OCI-LY7 (cell line): ENCODE data around the gene DNASE1L1. TPM values are rescaled to one million over a fixed set of nuclear protein-coding genes. Genes with fewer than 3 reads are reported as not detected.

Experiments
- BruUV-seq: library from RNA; stranded (reverse); fragments of 400-500 nt; replicated peaks from 2 replicates; lab custom pipeline; 2021; lab: Mats Ljungman, UMichigan
- CTCF ChIA-PET: fragments of 300-600 bp; sonication (Branson Sonifier 250); formaldehyde crosslinking; loops from one replicate; lab custom pipeline; 2022; ENCODE audit warnings: antibody characterized with exemption; ENCODE audit not compliant: unreplicated experiment; lab: Charles Lee
- POLR2A ChIA-PET: fragments of 300-600 bp; sonication (Branson Sonifier 250); formaldehyde crosslinking; loops from one replicate; lab custom pipeline; 2022; ENCODE audit warnings: antibody characterized with exemption; lab: Charles Lee
- DNase-seq: peaks from one replicate; pipeline ENCODE4 v3.0.0-alpha.2; 2015; ENCODE audit warnings: low spot score
- H2AFZ ChIP-seq: fragments of 200-600 bp; sonication (generic), shearing (Covaris generic); 2 replicates; pipeline ENCODE4 v1.6.1; 2014; ENCODE audit warnings: mild to moderate bottlenecking, antibody characterized with exemption, low read length, moderate library complexity
- H3K27ac ChIP-seq: fragments of 200-600 bp; sonication (generic); 2 replicates; pipeline ENCODE4 v1.5.1; 2014; ENCODE audit warnings: mixed run types, low read depth, mild to moderate bottlenecking, moderate library complexity, low read length, inconsistent platforms; ENCODE audit not compliant: poor library complexity, severe bottlenecking
- H3K36me3 ChIP-seq: fragments of 200-600 bp; sonication (generic); 2 replicates; pipeline ENCODE4 v1.6.1; 2014; ENCODE audit warnings: mild to moderate bottlenecking, antibody characterized with exemption, low read length, moderate library complexity, mixed read lengths; ENCODE audit not compliant: insufficient read depth
- H3K4me1 ChIP-seq: fragments of 200-600 bp; sonication (generic); 2 replicates; pipeline ENCODE4 v1.5.1; 2014; ENCODE audit warnings: mild to moderate bottlenecking, low read length; ENCODE audit not compliant: insufficient read depth, poor library complexity, severe bottlenecking
- H3K4me2 ChIP-seq: fragments of 200-600 bp; sonication (generic); 2 replicates; pipeline ENCODE4 v1.6.1; 2014; ENCODE audit warnings: mild to moderate bottlenecking, low read length
- H3K4me3 ChIP-seq: fragments of 200-600 bp; sonication (generic); 2 replicates; pipeline ENCODE4 v1.5.1; 2014; ENCODE audit warnings: mild to moderate bottlenecking, low read depth, low read length; ENCODE audit not compliant: poor library complexity, severe bottlenecking
- H3K79me2 ChIP-seq: fragments of 200-600 bp; sonication (generic); 2 replicates; pipeline ENCODE4 v1.6.1; 2016; ENCODE audit warnings: low read depth, mild to moderate bottlenecking, low read length, moderate library complexity, mixed read lengths; ENCODE audit not compliant: insufficient read depth
- H3K9me2 ChIP-seq: fragments of 200-600 bp; sonication (generic); 2 replicates; pipeline ENCODE4 v1.6.1; 2016; ENCODE audit warnings: mild to moderate bottlenecking, low read length, mixed read lengths; ENCODE audit not compliant: insufficient read depth
- H3K9me3 ChIP-seq: fragments of 200-600 bp; sonication (generic); 2 replicates; pipeline ENCODE4 v1.6.1; 2014; ENCODE audit warnings: mild to moderate bottlenecking, mixed run types, low read length, mixed read lengths
- H4K20me1 ChIP-seq: fragments of 200-600 bp; sonication (generic); 2 replicates; pipeline ENCODE4 v1.6.1; 2014; ENCODE audit warnings: mild to moderate bottlenecking, antibody characterized with exemption, low read length, moderate library complexity, mixed read lengths; ENCODE audit not compliant: insufficient read depth
- CTCF ChIP-seq: fragments of 200-600 bp; sonication (generic); conservative IDR thresholded peaks from 2 replicates; pipeline ENCODE4 v1.5.1; 2014; ENCODE audit warnings: mild to moderate bottlenecking, antibody characterized with exemption, low read length, moderate library complexity, mixed read lengths
- EZH2phosphoT487 ChIP-seq: fragments of 200-600 bp; sonication (generic); IDR thresholded peaks from 2 replicates; pipeline ENCODE4 v1.6.1; 2018; ENCODE audit warnings: low read depth, borderline replicate concordance, mild to moderate bottlenecking, mixed run types, antibody characterized with exemption, low read length, moderate library complexity, mixed read lengths
- intact Hi-C: fragments of 100-400 bp; cut with micrococcal nuclease; formaldehyde crosslinking; loops from one replicate; pipeline ENCODE4 v1.10.0; 2022; ENCODE audit not compliant: unreplicated experiment
- total RNA-seq, 2 experiments: library from RNA; depleted of rRNA in 1 of 2; stranded (reverse); fragments of >200 nt in 1 of 2; shearing (Covaris generic) in 1 of 2; gene quantifications; 2 replicates each; pipeline ENCODE4 v1.2.3, GENCODE V29; 2014 to 2022

DNASE1L1 gene
- total RNA-seq, 2 experiments from 2014 or later, result 23.1 to 30.1 TPM

DNA sequence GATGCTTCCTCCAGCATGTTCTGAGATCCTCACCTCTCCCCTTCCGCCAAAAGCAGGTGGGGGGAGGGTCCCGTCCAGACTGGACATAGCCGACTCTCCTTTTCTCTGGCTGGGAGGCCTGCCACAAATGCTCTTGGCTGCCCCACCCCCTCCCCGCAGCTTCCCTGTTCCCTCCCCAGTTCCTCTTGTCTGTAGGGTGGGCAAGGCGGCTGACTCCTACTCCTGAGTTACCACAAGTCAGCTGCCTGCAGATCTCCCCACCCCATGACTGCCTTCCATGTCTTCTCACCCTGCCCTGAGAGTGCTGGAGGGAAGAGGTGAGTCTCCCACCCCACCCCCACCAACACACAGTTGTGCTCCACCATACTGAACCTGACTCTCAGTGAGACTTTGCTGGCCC, 22.3 kb upstream of the DNASE1L1 start:
- POLR2A ChIA-PET, result no interaction called here
- DNase-seq, result no peak
- Histone ChIP-seq H3K4me1 (peaks cover 19% of the 10 kb centered on the region), H2AFZ (no peak overlapping the region), H3K36me3 (peaks cover 8% of the 10 kb centered on the region; the same call in 1 of the 2 replicates), H3K9me3 (no peaks in the 10 kb centered on the region), H3K79me2 (peaks cover 13% of the 10 kb centered on the region; the same call in 1 of the 2 replicates), H3K9me2 (no peaks in the 10 kb centered on the region), H3K4me3 (no peak overlapping the region), H3K4me2 (no peak overlapping the region), H3K27ac (no peak overlapping the region), H4K20me1 (no peaks in the 10 kb centered on the region)
- BruUV-seq, result no TSS peak
- intact Hi-C loops, result no loop called here
- TF ChIP-seq EZH2phosphoT487 (no peak), CTCF (no peak)
- CTCF ChIA-PET, result no interaction called here

GRCh38 chrX:154430916-154431315, 21.9 kb upstream of the DNASE1L1 start:
- Histone ChIP-seq H2AFZ (no peak overlapping the region), H3K4me2 (no peak overlapping the region), H3K9me2 (no peaks in the 10 kb centered on the region), H3K4me3 (no peak overlapping the region), H3K27ac (no peak overlapping the region), H3K9me3 (no peaks in the 10 kb centered on the region), H4K20me1 (no peaks in the 10 kb centered on the region), H3K79me2 (peaks cover 13% of the 10 kb centered on the region; the same call in 1 of the 2 replicates), H3K4me1 (peaks cover 15% of the 10 kb centered on the region), H3K36me3 (peaks cover 8% of the 10 kb centered on the region; the same call in 1 of the 2 replicates)
- intact Hi-C loops, result no loop called here
- no peak for DNase-seq
- POLR2A ChIA-PET, result no interaction called here
- no peak for TF ChIP-seq CTCF
- no peak for TF ChIP-seq EZH2phosphoT487
- no TSS peak for BruUV-seq
- CTCF ChIA-PET, result no interaction called here

DNA sequence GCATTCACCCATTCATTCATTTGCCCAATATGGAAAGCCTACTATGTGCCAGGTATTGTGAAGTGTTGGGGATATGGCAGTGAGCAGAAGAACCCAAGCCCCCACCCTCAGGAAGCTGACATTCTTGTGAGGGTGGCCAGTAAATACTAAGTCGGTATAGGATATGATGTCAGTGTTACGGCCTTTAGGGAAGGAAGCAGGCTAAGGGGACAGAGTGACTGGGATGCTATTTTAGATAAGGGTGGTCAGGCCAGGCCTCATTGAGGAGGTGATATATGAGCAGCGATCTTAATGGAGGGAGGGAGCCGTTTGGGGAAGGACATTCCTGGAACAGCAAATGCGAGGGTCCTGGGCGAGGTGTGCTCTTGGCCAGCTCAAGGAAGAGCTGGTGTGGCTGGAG, 21.4 kb upstream of the DNASE1L1 start:
- Histone ChIP-seq H3K27ac (no peak overlapping the region), H4K20me1 (no peaks in the 10 kb centered on the region), H3K9me3 (no peaks in the 10 kb centered on the region), H3K4me2 (no peak overlapping the region), H3K4me1 (peaks cover 14% of the 10 kb centered on the region), H3K9me2 (no peaks in the 10 kb centered on the region), H2AFZ (no peak overlapping the region), H3K4me3 (no peak overlapping the region), H3K79me2 (peaks cover 13% of the 10 kb centered on the region; the same call in 1 of the 2 replicates), H3K36me3 (peaks cover 5% of the 10 kb centered on the region; the same call in 1 of the 2 replicates)
- no peak for DNase-seq
- POLR2A ChIA-PET, result interaction anchor here (0.7 kb wide), 1 partner anchor 47 kb away, joined by 4 read pairs; no protein-coding TSS in a partner anchor
- TF ChIP-seq EZH2phosphoT487, result no peak
- TF ChIP-seq CTCF, result no peak
- CTCF ChIA-PET, result no interaction called here
- no TSS peak for BruUV-seq
- intact Hi-C loops, result no loop called here
